Measurements from ENCODE around the gene CPS1.

- TF ChIP-seq CTCF (IDR thresholded peaks at IDR 0.05) (no peak), POLR2A (IDR thresholded peaks at IDR 0.05) (no peak)
Observed at GRCh38 chr2:210707900-210708299, 151.5 kb downstream of the CPS1 start.
